Measurements from ENCODE around the gene VSX2. TPM values are rescaled to one million over a fixed set of nuclear protein-coding genes. Genes with fewer than 3 reads are reported as not detected.

Gene VSX2
- total and polyA plus RNA-seq, 2 donors (not counting 1 experiment from before 2014, with no cell fraction given) = not detected

- Histone ChIP-seq H3K36me3 (ENCODE audit: control insufficient read depth, insufficient read depth, low read length) (no peaks in the 10 kb centered on the region), H3K4me2 (ENCODE audit: extremely low read depth, insufficient read depth, low read length) (no peak overlapping the region), H4K20me1 (ENCODE audit: control insufficient read depth, extremely low read depth, insufficient read depth, low read length) (no peaks in the 10 kb centered on the region), H2AFZ (ENCODE audit: low read length) (no peak overlapping the region), H3K27me3 (ENCODE audit: control insufficient read depth, insufficient read depth, low read length) (no peaks in the 10 kb centered on the region), H3K9ac (ENCODE audit: insufficient read depth, low read length) (no peak overlapping the region), H3K79me2 (ENCODE audit: control insufficient read depth, insufficient read depth, low read length) (no peaks in the 10 kb centered on the region), H3K4me1 (ENCODE audit: control insufficient read depth, extremely low read depth, insufficient read depth, low read length) (peaks cover 5% of the 10 kb centered on the region), H3K4me3 (replicated peaks in 1 of 4; ENCODE audit: control extremely low read depth in 1 of 4, insufficient read depth in 1 of 4, low read depth in 3 of 4, low read length in 4 of 4) (no peak overlapping the region), H3K27ac (ENCODE audit: insufficient read depth, low read length) (no peak overlapping the region), H3K9me3 (ENCODE audit: control insufficient read depth, insufficient read depth, low read depth, low read length) (no peaks in the 10 kb centered on the region)
- no peak for DNase-seq (ENCODE audit: low read depth in 2 of 2)
- no peak for TF ChIP-seq CTCF (conservative IDR thresholded peaks at IDR 0.05 in 1 of 2, IDR thresholded peaks at IDR 0.05 in 1 of 2; ENCODE audit: low read depth in 1 of 2, low read length in 2 of 2)
Measured at GRCh38 chr14:74271365-74271764, 32.1 kb downstream of the VSX2 start.

GRCh38 chr14:74275241-74275841 is 36.1 kb downstream of the VSX2 start:
- peak; percentile 65 to 75 for DNase-seq (ENCODE audit: low read depth in 2 of 2)
- Histone ChIP-seq H3K4me1 (ENCODE audit: control insufficient read depth, extremely low read depth, insufficient read depth, low read length) (peaks cover 5% of the 10 kb centered on the region), H4K20me1 (ENCODE audit: control insufficient read depth, extremely low read depth, insufficient read depth, low read length) (no peaks in the 10 kb centered on the region), H3K9me3 (ENCODE audit: control insufficient read depth, insufficient read depth, low read depth, low read length) (no peaks in the 10 kb centered on the region), H3K4me2 (ENCODE audit: extremely low read depth, insufficient read depth, low read length) (no peak overlapping the region), H3K4me3 (replicated peaks in 1 of 4; ENCODE audit: control extremely low read depth in 1 of 4, insufficient read depth in 1 of 4, low read depth in 3 of 4, low read length in 4 of 4) (no peak overlapping the region), H3K27ac (ENCODE audit: insufficient read depth, low read length) (no peak overlapping the region), H3K27me3 (ENCODE audit: control insufficient read depth, insufficient read depth, low read length) (no peaks in the 10 kb centered on the region), H3K9ac (ENCODE audit: insufficient read depth, low read length) (no peak overlapping the region), H3K36me3 (ENCODE audit: control insufficient read depth, insufficient read depth, low read length) (no peaks in the 10 kb centered on the region), H3K79me2 (ENCODE audit: control insufficient read depth, insufficient read depth, low read length) (no peaks in the 10 kb centered on the region), H2AFZ (ENCODE audit: low read length) (no peak overlapping the region)
- TF ChIP-seq EZH2 (IDR thresholded peaks at IDR 0.05; ENCODE audit: low read length, missing control alignments) (no peak), CTCF (conservative IDR thresholded peaks at IDR 0.05 in 1 of 2, IDR thresholded peaks at IDR 0.05 in 1 of 2; ENCODE audit: low read depth in 1 of 2, low read length in 2 of 2) (no peak)

DNA sequence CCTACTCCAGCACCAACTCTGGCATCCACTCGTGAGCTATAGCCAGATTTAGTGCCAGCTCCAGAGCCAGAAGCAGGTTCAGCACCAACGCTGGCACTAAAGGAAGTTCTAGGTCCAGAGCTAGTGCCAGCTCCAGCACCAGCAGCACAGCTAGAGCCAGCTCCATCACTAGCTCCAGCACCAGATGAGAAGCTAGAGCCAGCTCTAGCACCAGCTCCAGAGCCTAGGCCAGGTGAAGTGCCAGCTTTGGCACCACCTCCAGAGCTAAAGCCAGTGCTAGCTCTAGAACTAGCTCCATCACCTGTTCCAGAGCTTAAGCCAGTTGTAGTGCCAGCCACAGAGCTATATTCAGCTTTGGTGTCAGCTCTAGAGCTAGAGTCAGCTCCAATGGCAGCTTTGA is 38.8 kb downstream of the VSX2 start:
- Histone ChIP-seq H3K4me1 (ENCODE audit: control insufficient read depth, extremely low read depth, insufficient read depth, low read length) (peaks cover 4% of the 10 kb centered on the region), H3K9ac (ENCODE audit: insufficient read depth, low read length) (no peak overlapping the region), H3K9me3 (ENCODE audit: control insufficient read depth, insufficient read depth, low read depth, low read length) (no peaks in the 10 kb centered on the region), H3K79me2 (ENCODE audit: control insufficient read depth, insufficient read depth, low read length) (no peaks in the 10 kb centered on the region), H3K4me2 (ENCODE audit: extremely low read depth, insufficient read depth, low read length) (no peak overlapping the region), H3K27me3 (ENCODE audit: control insufficient read depth, insufficient read depth, low read length) (no peaks in the 10 kb centered on the region), H3K27ac (ENCODE audit: insufficient read depth, low read length) (no peak overlapping the region), H4K20me1 (ENCODE audit: control insufficient read depth, extremely low read depth, insufficient read depth, low read length) (no peaks in the 10 kb centered on the region), H3K4me3 (replicated peaks in 1 of 4; ENCODE audit: control extremely low read depth in 1 of 4, insufficient read depth in 1 of 4, low read depth in 3 of 4, low read length in 4 of 4) (no peak overlapping the region), H2AFZ (ENCODE audit: low read length) (no peak overlapping the region), H3K36me3 (ENCODE audit: control insufficient read depth, insufficient read depth, low read length) (no peaks in the 10 kb centered on the region)
- no peak for DNase-seq (ENCODE audit: low read depth in 2 of 2)
- no peak for TF ChIP-seq CTCF (conservative IDR thresholded peaks at IDR 0.05 in 1 of 2, IDR thresholded peaks at IDR 0.05 in 1 of 2; ENCODE audit: low read depth in 1 of 2, low read length in 2 of 2)
- TF ChIP-seq EZH2 (IDR thresholded peaks at IDR 0.05; ENCODE audit: low read length, missing control alignments) = no peak
